GM18526 (cell line): ENCODE data around the gene IGFBP2.

Experiments used
- POLR2A ChIP-seq: IDR thresholded peaks from 3 replicates; pipeline ENCODE4 v1.6.1; 2011; ENCODE audit not compliant: insufficient read length; ENCODE audit errors: extremely low read depth

IGFBP2 gene

GRCh38 chr2:216632952-216633615 is at the start of gene IGFBP2:
Gene IGFBP2 (plus strand): TSS chr2:216633420. CDS start chr2:216633524, 104 bp downstream.
- no peak for TF ChIP-seq POLR2A

- no peak for TF ChIP-seq POLR2A
Measured at GRCh38 chr2:216583606-216584005, 49.6 kb upstream of the IGFBP2 start.

GRCh38 chr2:216584112-216584511 is 49.1 kb upstream of the IGFBP2 start:
- TF ChIP-seq POLR2A = no peak

GRCh38 chr2:216585441-216585840 is 47.8 kb upstream of the IGFBP2 start:
- no peak for TF ChIP-seq POLR2A

- TF ChIP-seq POLR2A = no peak
Measured at GRCh38 chr2:216588861-216589710, 44.1 kb upstream of the IGFBP2 start.

- TF ChIP-seq POLR2A = no peak
Measured at GRCh38 chr2:216589791-216590190, 43.4 kb upstream of the IGFBP2 start.

GRCh38 chr2:216590780-216591179 is 42.4 kb upstream of the IGFBP2 start:
- TF ChIP-seq POLR2A = no peak

GRCh38 chr2:216591480-216591879 is 41.7 kb upstream of the IGFBP2 start:
- no peak for TF ChIP-seq POLR2A

- no peak for TF ChIP-seq POLR2A
Measured at GRCh38 chr2:216594081-216594480, 39.1 kb upstream of the IGFBP2 start.

- no peak for TF ChIP-seq POLR2A
Measured at GRCh38 chr2:216596236-216596979, 36.8 kb upstream of the IGFBP2 start.

GRCh38 chr2:216596980-216597509 is 36.2 kb upstream of the IGFBP2 start:
- no peak for TF ChIP-seq POLR2A

GRCh38 chr2:216601632-216602409 is 31.4 kb upstream of the IGFBP2 start:
- no peak for TF ChIP-seq POLR2A

GRCh38 chr2:216603010-216603883 is 30.0 kb upstream of the IGFBP2 start:
- TF ChIP-seq POLR2A = no peak

- no peak for TF ChIP-seq POLR2A
Measured at GRCh38 chr2:216603884-216604245, 29.4 kb upstream of the IGFBP2 start.
